Activated CD8-positive, alpha-beta memory T cell treated with anti-CD3 and anti-CD28 coated beads, Interleukin-2, amount 50 U/mL, for 4 hours (primary cell): Measurements from ENCODE around the gene CASTOR2.
"Not testable (repeated sequence)": the region's sequence is repeated elsewhere in the genome, so short reads cannot be mapped to it uniquely, and the experiment has no call there.

Source experiments
- DNase-seq: peaks from one replicate; pipeline ENCODE4 v3.0.0-alpha.2; 2020

Gene CASTOR2

DNA sequence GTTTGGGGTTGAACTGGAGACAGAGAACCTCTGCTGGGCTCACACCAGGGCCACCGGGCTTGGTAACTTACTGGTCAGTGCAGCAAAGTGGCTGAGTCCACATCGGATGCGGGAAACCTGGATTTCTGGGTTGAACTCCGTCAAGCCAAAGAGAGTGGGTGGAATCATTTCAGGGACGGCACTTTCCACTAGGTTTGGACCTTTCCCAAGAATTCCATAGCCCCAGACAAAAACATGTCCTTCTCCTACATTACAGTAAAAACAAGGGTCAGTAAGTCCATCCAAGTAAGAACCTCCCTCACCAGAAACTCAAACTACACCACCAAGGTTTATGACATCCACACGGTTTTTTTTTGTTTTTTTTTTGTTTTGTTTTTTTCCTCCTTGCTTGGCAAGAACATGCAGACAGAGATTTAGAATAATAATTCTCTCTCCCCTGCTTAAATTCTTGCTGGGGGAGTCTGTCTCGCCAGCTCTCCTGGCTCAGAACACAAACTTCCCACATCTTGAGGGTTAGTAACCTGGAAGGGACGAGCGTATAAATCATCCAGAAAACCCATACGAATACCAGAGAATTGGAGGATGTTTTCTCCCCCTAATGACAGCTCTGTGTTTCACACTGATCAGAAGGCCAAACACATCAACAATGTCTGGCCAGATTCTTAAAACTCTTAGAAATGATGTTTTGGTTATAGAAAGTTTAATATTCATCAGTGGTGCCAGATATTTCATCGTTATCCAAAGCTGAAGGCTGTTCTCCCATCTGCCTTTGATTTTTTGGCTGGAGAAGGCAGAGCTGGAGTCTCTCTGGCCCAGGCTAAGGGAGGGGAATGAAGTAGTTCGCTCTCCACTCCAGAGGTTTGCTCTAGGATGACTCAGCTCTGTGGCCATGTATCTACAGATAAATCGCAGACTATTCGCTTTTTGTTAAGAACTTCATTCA lies 91.6 kb downstream of the CASTOR2 start:
- DNase-seq = no peak

DNA sequence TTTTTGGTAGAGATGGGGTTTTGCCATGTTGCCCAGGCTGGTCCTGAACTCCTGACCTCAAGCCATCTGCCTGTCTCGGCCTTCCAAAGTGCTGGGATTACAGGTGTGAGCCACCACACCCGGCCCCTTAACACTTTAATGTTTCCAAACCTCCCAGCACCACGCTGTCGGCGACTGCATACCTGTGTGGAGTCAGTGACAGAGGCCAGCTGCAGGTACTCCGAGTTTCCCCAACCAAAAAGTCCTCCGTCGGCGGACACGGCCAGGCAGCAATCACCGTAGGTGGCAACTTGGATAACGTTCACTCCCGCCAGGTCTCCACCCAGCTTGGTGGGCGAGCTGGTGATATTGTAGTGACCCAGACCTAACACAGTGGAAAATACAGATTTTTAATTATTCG lies 93.9 kb downstream of the CASTOR2 start:
- DNase-seq = no peak

DNA sequence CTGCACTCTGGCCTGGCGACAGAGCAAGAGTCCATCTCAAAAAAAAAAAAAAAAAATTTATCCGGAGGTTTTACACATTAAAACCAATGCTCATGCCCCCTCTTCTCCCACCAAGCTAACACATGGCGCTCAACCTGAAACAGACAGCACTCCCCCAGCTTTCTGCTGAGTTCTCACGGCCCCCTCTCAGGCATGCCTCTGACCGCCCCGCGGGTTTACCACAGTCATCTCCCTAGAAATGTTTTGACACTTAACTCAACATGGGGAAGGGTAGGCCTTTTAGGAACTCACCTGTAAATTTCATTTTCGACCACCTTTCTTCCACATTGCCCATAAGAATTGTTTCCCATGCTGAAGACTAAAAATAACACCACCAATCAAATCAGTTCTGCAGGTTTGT lies 99.8 kb downstream of the CASTOR2 start:
- no peak for DNase-seq

DNA sequence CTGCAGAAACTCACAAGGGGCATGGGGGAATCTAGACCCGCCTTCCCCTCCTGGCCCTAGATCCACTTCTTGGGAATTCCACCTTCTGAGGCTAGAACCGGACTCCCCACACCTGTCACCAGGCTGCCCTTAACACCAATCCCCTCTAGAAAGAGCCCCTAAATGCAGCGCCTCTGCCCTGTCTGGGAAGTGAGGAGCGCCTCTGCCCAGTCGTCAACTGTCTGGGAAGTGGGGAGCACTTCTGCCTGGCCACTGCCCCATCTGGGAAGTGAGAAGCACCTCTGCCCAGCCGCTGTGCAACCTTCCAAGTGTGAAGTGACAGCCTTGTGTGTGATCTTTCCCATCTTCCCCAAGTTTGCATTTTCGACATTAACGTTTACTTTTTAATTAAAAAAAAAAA lies 100.3 kb downstream of the CASTOR2 start:
- DNase-seq = no peak

DNA sequence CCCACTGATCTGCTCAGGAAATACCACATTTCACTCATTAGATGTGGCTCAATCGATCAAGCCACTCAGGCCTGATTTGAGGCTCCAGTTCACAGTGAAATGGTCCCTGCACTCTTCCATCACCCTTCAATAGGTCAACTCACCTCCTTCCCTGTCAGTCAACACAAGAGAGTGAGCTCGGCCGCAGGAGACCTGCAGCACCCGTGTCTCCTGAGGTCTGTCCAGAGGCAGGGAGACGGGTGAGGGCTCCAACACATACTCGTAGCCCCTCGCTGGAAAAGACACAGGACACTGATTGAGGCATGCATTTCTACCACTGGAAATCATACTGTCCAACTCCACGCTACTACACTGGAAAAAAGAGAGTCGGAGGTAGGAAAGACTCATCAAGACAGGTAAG lies 102.0 kb downstream of the CASTOR2 start:
- DNase-seq = no peak

DNA sequence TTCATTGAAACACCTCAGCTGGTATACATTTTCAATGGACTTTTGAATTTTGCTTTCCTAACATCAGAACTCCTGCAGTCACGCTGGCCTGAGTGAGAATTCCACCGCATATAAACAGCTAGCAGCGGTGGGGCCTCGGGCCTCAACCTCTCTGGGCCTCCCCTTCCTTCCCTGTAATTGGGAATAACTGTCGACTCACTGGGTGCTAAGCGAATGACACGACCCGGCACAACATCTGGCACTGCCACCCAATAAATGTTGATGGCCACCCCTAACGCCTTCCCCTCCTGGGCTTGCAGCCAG lies 108.4 kb downstream of the CASTOR2 start:
- DNase-seq = no peak

DNA sequence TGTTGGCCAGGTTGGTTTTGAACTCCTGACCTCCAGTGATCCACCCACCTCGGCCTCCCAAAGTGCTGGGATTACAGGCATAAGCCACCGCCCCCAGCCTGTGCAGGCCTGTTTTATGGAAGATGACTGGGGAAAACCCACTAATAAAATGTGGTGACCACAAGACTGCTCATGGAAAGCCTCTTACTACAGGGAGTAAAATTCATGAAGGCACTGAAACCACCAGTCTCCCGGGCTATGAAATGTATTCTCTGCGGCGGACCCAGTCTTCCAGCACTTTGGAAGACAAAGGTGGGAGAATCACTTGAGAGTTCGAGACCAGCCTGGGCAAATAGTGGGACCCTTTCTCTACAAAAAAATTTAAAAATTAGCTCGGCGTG lies 109.7 kb downstream of the CASTOR2 start:
- not testable (repeated sequence) for DNase-seq
